Nephron (organoid): ENCODE measurements around the gene PPM1F.

Experiments used
- H3K27ac Mint-ChIP-seq, 3 experiments: 2 replicates each; pipeline ENCODE4 v1.8.0; 2020; ENCODE audit warnings: mixed read lengths in 3 of 3, mild to moderate bottlenecking in 2 of 3, moderate library complexity in 1 of 3
- H3K27me3 Mint-ChIP-seq: 2 replicates; pipeline ENCODE4 v1.8.0; 2021; ENCODE audit warnings: low read depth, mild to moderate bottlenecking, moderate library complexity, mixed read lengths
- H3K36me3 Mint-ChIP-seq: 2 replicates; pipeline ENCODE4 v1.8.0; 2020; ENCODE audit warnings: low read depth, mixed read lengths
- H3K4me1 Mint-ChIP-seq: 2 replicates; pipeline ENCODE4 v1.8.0; 2020; ENCODE audit warnings: mixed read lengths
- H3K4me3 Mint-ChIP-seq, 3 experiments: 2 replicates each; pipeline ENCODE4 v1.8.0; 2020; ENCODE audit warnings: mild to moderate bottlenecking in 3 of 3, mixed read lengths in 3 of 3, moderate library complexity in 2 of 3
- H3K9me3 Mint-ChIP-seq: 2 replicates; pipeline ENCODE4 v1.8.0; 2020; ENCODE audit warnings: mixed read lengths
- TF ChIP-seq, protein P1 (sequence below), 3 experiments: fragments of 200-600 bp; sonication (generic); IDR thresholded peaks; one replicate each; pipeline ENCODE4 v1.5.0; 2021; ENCODE audit warnings: antibody characterized with exemption in 3 of 3; ENCODE audit not compliant: unreplicated experiment in 3 of 3

PPM1F gene

DNA sequence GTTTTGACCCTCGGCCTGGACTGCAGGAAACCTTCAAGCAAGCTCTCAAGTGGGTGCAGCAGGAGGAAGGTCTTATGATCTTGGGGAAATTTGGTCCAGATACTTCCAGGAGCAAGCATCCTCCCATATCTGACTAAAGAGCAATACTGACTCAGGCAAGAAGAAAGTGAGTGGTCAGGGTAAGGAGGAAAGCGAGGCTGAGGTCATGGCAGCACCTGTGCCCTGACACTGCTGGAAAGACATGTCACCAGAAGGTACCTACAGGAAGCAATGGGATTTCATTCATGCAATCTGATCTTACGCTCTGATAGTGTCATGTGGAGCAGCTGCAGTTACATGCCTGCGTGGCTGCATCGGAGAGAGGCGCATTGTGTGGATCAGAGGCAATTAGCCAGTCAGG lies 36.4 kb upstream of the PPM1F start:
- peaks cover 26% of the 10 kb centered on the region for H3K27me3 Mint-ChIP-seq

GRCh38 chr22:21985214-21985613 lies 32.6 kb upstream of the PPM1F start:
- H3K4me1 Mint-ChIP-seq: peaks cover 20% of the 10 kb centered on the region
- peaks cover 17% of the 10 kb centered on the region for H3K27me3 Mint-ChIP-seq
- no peaks in the 10 kb centered on the region for H3K36me3 Mint-ChIP-seq
- H3K9me3 Mint-ChIP-seq: no peaks in the 10 kb centered on the region
- no peak overlapping the region for H3K27ac Mint-ChIP-seq
- TF ChIP-seq, protein P1, sequence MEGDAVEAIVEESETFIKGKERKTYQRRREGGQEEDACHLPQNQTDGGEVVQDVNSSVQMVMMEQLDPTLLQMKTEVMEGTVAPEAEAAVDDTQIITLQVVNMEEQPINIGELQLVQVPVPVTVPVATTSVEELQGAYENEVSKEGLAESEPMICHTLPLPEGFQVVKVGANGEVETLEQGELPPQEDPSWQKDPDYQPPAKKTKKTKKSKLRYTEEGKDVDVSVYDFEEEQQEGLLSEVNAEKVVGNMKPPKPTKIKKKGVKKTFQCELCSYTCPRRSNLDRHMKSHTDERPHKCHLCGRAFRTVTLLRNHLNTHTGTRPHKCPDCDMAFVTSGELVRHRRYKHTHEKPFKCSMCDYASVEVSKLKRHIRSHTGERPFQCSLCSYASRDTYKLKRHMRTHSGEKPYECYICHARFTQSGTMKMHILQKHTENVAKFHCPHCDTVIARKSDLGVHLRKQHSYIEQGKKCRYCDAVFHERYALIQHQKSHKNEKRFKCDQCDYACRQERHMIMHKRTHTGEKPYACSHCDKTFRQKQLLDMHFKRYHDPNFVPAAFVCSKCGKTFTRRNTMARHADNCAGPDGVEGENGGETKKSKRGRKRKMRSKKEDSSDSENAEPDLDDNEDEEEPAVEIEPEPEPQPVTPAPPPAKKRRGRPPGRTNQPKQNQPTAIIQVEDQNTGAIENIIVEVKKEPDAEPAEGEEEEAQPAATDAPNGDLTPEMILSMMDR (IDR thresholded peaks at IDR 0.05; ENCODE audit: unreplicated experiment in 3 of 3): no peak
- peak overlapping the region in 2 of 3 experiments; percentile 15 to 81 for H3K4me3 Mint-ChIP-seq

More for the DNA sequence above, 36.4 kb upstream of the PPM1F start:
- TF ChIP-seq, protein P1 (IDR thresholded peaks at IDR 0.05; ENCODE audit: unreplicated experiment in 3 of 3): no peak
- H3K27ac Mint-ChIP-seq: no peak overlapping the region
- H3K4me3 Mint-ChIP-seq: peak overlapping the region in 1 of 3 experiments; percentile 2
- peaks cover 23% of the 10 kb centered on the region for H3K4me1 Mint-ChIP-seq
- H3K36me3 Mint-ChIP-seq: no peaks in the 10 kb centered on the region
- H3K9me3 Mint-ChIP-seq: no peaks in the 10 kb centered on the region

- H3K4me1 Mint-ChIP-seq: peaks cover 18% of the 10 kb centered on the region
Measured at GRCh38 chr22:21984793-21985192, 32.1 kb upstream of the PPM1F start.

GRCh38 chr22:21982338-21982965 lies 29.8 kb upstream of the PPM1F start, which contains the start of gene TOP3B:
Gene TOP3B, minus strand, starts transcription at chr22:21982787. Its CDS starts 7,078 bp downstream, at chr22:21975709.
- Mint-ChIP-seq H3K4me1 (peaks cover 8% of the 10 kb centered on the region), H3K36me3 (peaks cover 8% of the 10 kb centered on the region)

More at GRCh38 chr22:21984793-21985192, 32.1 kb upstream of the PPM1F start:
- peak overlapping the region; percentile 74 to 81 (median 80) for H3K4me3 Mint-ChIP-seq
- no peaks in the 10 kb centered on the region for H3K9me3 Mint-ChIP-seq
- peaks cover 13% of the 10 kb centered on the region for H3K27me3 Mint-ChIP-seq
- peak overlapping the region in 1 of 3 experiments; percentile 37 for H3K27ac Mint-ChIP-seq
- TF ChIP-seq, protein P1 (IDR thresholded peaks at IDR 0.05; ENCODE audit: unreplicated experiment in 3 of 3): peak in 1 of 3 experiments; percentile 35
- no peaks in the 10 kb centered on the region for H3K36me3 Mint-ChIP-seq

DNA sequence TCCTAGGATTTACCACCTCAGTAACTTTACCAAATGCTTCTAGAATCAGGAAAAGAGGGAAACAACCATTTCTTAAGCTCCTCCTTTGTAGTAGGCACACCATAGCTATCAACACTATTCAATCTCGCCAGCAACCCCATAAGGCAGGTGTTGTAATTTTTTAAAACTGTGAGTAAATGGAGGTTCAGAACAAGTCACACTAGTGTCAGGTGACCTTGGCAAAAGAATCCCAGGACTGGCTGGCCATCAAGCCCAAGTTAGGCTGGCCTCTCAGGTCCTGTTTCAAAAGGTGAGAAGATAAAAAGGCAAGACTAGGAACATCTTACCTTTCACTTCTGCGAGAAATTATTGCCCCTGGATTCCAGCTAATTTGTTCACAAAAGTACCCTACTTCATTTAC lies 29.2 kb upstream of the PPM1F start:
- peaks cover 8% of the 10 kb centered on the region for H3K36me3 Mint-ChIP-seq
- peaks cover 8% of the 10 kb centered on the region for H3K4me1 Mint-ChIP-seq
- peak overlapping the region; percentile 28 to 75 (median 52) for H3K27ac Mint-ChIP-seq
- TF ChIP-seq, protein P1 (IDR thresholded peaks at IDR 0.05; ENCODE audit: unreplicated experiment in 3 of 3): no peak
- H3K9me3 Mint-ChIP-seq: no peaks in the 10 kb centered on the region
- no peaks in the 10 kb centered on the region for H3K27me3 Mint-ChIP-seq
- H3K4me3 Mint-ChIP-seq: peak overlapping the region; percentile 90 to 91 (median 91)

More at GRCh38 chr22:21982338-21982965, 29.8 kb upstream of the PPM1F start, which contains the start of gene TOP3B:
- Mint-ChIP-seq H3K9me3 (no peaks in the 10 kb centered on the region), H3K27me3 (no peaks in the 10 kb centered on the region), H3K4me3 (peak within 1 kb of the TSS; percentile 90 to 91 (median 91)), H3K27ac (peak within 1 kb of the TSS; percentile 62 to 88 (median 75))
- TF ChIP-seq, protein P1 (IDR thresholded peaks at IDR 0.05; ENCODE audit: unreplicated experiment in 3 of 3): no peak

GRCh38 chr22:21980547-21980946 lies 27.9 kb upstream of the PPM1F start:
- Mint-ChIP-seq H3K36me3 (peaks cover 8% of the 10 kb centered on the region), H3K9me3 (no peaks in the 10 kb centered on the region), H3K27ac (no peak overlapping the region), H3K4me1 (peaks cover 8% of the 10 kb centered on the region), H3K27me3 (no peaks in the 10 kb centered on the region), H3K4me3 (peak overlapping the region; percentile 90 to 91 (median 91))
- TF ChIP-seq, protein P1 (IDR thresholded peaks at IDR 0.05; ENCODE audit: unreplicated experiment in 3 of 3): no peak
